Germinal center (tissue), 1 donor: ENCODE measurements around the gene OR8G5.

ENCODE experiments used
- DNase-seq: peaks from one replicate; pipeline ENCODE4 v3.0.0; 2012; ENCODE audit warnings: mixed read lengths, low spot score

Gene OR8G5

DNA sequence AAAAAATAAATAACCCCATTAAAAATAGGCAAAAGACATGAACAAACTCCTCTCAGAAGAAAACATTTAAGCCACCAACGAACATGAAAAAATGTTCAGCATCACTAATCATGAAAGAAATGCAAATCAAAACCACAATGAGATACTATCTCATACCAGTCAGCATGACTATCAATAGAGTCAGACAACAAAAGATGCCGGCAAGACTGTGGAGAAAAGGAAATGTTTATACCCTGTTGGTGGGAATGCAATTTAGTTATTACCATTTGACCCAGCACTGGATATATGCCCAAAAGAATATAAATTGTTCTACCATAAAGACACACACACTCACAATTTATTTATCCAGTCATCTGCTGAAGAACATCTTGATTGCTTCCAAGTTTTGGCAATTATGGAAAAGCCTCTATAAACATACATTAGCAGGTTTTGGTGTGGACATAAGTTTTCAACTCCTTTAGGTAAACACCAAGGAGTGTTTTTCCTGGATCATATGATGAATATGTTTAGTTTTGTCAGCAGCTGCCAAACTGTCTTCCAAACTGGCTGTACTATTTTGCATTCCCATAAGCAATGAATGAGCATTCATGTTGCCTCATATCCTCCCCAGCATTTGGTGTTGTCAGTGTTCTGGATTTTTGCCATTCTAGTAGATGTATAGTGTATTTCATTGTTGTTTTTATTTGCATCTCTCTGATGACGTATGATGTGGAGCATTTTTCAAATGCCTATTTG is 29.6 kb downstream of the OR8G5 start:
- no peak for DNase-seq

DNA sequence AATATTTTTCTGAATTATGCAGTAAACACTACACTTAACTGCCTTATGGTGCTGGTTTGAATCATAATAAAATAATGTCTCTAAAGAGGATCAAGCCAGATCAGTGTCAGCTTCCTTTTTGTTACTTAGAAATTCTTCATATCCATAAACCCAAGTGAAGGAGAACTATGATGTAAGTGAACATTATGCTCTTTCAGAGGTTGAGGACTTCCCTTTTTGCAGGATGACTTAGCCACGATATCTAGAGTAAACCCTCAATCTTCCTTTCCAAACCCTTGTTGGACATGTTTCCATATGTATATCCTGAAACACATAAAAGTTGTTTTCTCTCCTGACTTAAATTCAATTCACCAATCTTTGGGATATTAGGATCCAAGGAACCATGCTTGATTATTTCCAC is 38.5 kb downstream of the OR8G5 start:
- DNase-seq, result no peak

DNA sequence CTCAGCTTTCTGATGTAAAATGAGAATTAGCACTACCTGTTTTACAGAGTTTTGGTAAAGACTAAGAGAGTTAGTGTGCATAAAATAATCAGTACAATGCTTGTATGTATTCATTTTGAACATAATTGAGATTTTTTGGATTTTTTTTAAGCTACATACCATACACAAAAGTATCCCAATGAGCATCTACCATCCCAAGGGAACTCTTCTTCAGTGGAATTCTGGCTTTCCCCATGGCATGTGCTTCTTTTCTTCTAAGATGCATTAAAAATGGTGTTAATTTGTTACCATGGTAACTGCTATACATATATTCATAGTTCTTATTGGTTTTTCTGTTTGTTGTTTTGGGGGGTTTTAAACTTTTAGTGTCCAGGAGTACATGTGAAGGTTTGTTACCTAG is 39.8 kb downstream of the OR8G5 start:
- DNase-seq, result no peak

DNA sequence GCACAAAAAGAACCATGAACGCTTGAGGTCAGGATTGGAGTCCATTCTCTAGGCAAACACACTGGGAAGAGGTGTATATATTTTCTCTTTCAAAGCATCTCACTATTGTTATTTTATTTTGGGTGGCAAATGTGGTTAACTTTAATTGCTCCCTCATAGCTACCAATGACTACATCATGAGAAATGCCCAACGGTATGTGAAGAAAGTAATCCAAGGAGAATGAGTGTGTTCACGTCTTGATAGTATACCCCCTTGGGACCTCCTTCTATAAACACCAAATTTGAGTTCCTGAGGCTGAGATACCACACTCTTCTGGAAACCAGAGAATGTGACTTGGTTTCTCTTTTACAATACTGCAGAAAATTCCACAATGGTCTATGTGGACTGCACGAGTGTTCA is 41.7 kb downstream of the OR8G5 start:
- no peak for DNase-seq

DNA sequence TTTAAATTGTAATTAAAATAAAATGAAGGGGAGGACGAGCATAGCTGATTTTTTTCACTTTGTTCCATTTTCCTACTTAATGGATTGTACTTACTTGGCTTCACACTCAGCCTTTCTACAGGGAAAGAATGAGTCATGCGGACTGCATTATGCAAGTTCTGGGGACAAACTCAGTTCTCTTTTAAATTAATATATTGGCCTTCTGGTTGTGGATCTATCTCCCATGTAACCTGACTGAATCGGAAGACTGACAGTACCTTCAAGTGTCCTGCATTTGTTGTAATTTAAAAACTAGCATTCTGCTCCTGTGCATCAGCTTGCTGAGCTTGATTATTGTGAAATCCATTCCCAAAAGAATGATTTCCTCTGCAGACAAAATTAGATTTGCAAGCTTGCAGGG is 45.4 kb downstream of the OR8G5 start:
- DNase-seq, result no peak

DNA sequence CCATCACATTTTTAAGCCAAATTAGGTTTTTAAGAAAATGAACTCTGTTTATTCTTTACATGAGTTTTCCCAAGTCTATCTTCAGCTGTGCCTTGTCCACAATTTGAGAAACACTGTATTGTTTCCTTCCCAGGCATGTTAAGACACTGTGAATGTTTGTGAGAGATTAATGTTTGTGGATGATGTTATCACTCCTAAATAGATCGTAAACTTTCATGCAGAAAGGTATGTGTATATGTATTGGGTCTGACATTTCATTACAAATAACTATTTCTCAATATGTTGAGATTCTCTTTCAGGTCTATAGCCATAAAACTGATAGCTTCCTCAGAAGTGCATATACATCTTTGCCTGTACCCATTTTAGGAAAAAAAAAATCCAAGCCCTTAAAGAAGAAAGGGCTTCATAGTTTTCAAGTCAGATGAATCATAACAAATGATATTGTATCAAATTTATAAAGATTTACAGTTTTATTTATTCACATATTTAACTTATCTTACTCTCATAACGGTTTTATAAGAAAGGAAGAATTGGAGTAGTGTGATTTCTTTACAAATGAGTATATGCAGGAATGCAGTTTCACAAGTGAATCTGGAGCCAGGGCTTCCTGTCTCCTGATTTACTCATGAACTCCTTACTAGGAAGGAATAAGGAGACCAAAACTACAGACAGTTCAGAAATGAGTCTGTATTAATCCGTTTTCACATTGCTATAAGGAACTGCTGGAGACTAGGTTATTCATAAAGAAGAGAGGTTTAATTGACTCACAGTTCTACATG is 46.4 kb downstream of the OR8G5 start:
- DNase-seq, result no peak

DNA sequence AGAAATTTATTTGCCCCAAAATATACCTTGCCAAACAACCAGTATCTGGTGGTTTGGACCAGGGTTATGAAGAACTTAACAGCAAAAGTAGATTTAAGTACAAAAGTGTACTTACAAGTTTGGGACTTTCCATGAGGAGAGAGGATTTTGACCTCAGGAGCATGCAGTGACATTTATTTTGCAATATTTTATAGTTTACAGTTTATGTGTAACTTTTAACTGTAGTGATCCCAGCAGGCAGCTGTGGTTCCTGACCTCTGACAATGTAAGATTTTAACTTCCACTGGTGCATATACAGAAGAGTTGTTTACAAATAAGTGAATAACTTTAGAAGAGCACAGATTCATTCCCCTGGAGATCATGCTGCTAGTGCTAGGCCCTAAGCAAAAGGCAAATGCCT is 50.9 kb downstream of the OR8G5 start:
- DNase-seq, result no peak

DNA sequence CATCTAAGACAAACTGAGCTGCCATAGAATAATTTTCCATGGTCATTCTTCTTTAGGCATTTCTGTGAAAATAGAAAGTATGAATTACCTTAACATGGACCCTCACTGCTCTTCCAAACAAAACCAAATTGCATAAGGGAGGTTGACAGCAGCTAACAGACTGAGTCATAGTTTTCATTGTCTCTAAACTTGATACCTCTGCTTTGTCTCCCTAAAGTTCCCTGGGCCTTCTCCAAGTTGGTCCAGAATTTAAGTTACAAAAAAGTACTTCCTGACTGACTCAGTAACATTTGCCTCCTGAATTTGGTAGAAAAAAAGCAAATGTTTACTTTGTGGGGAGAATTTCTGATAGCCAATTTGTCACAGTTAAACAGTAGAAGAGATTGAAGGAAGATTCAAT is 54.5 kb downstream of the OR8G5 start:
- no peak for DNase-seq

DNA sequence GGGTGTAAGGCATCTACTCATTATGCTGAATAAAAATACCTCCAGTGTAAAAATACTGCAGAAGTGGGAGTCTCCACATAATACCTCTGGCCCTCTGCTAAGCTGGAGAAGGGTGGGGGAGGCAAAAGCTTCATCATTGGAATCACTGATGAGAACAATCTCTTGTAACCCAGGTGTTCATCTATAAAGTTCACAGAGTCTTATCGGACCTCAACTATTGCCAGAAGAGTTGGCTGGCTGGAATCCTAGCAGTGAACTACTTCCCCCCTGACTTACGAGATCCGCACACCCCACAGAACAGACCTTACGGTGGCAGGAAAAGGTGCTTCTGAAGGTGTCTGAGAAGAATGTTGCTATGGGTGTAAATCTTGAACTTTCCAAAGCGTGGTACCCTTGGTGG is 55.1 kb downstream of the OR8G5 start:
- DNase-seq, result no peak

DNA sequence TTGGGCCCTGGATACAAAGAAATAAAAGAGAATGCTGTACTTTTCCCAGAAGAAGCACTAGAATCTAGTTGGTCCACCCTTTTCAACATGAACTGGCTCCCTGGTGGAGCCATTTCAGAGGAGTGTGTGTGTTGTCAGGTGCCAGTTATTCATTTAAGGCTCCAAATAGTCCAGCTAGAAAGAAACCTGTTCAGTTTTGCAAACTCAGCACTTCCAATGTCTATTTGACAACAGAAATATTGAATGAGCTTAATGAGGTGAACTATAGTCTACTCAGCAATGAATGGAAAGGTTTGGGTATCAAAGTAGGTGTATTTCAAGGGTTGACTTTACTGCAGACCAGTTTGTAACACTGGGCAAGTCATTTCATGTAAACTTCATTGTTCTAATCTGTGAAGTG is 55.5 kb downstream of the OR8G5 start:
- no peak for DNase-seq

DNA sequence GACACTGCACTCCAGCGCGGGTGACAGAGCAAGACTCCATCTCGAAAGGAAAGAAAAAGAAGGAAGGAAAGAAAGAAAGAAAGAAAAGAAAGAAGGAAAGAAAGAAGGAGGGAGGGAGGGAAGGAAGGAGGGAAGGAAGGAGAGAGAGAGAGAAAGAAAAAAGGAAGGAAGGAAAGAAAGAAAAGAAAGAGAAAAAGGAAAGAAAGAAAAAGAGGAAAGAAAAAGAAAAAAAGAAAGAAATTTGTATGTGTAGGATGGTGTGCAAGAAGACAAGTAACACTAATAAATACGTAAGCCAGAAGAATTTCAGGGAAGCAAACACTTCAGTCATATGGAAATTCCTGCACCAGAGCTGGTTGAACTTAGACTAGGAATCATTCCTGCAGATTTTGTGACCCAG is 57.0 kb downstream of the OR8G5 start:
- no peak for DNase-seq

DNA sequence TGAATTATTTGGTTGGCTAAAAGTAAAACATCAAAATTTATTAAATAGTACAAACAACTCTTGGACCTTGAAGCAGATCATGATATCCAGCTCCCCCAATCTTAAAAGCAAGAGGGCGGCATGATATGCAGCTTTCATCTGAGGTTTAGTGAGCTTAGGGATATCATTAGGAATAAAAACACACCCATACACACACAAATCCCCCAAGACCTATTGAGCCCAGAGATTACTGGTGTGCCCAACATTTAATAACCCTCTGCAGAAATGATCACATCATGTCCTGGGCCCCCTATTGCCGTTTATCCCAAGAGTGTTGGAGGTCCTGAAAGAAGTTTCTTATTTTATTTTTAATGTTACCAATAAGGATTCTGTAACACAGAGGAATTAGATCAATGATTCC is 57.7 kb downstream of the OR8G5 start, which contains the start of gene OR8D1:
TSS of gene OR8D1 (minus strand) at position 101 of the 400 bp plus-strand sequence. CDS start 3,183 bp downstream, outside the sequence.
- no peak for DNase-seq

DNA sequence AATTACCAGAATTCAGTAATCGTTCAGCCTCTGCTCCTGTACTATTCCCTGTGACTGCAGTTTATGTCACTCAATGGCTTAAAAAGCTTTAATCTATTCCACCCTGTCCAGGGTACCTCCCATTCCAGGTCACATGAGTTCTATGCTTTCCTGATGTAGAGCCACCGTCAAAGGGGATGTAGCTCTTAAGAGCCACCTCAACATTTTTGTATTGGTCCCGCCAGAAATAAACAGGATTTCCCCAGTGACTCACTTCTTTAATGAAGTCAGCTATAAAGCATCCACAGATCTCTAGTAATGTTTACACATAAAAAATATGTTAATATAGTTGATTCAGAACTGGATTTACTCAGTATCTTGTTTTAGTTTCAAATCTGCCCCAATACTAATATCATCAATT is 58.9 kb downstream of the OR8G5 start:
- DNase-seq, result no peak
